A549 (cell line): Measurements from ENCODE around the gene C5orf58.

Experiments
- CBX8 ChIP-seq: fragments of 200-600 bp; sonication (generic); IDR thresholded peaks from 2 replicates; pipeline ENCODE4 v1.6.1; 2016
- CHD2 ChIP-seq: fragments of 150-350 bp; IDR thresholded peaks from 2 replicates; pipeline ENCODE4 v1.6.1; 2014; ENCODE audit warnings: low read length; ENCODE audit not compliant: partially characterized antibody
- E2F6 ChIP-seq: IDR thresholded peaks from 2 replicates; pipeline ENCODE4 v1.6.1; 2012; ENCODE audit warnings: low read depth, borderline replicate concordance
- EP300 ChIP-seq, 2 experiments: fragments of >200 bp; sonication (Bioruptor Twin); formaldehyde crosslinking; IDR thresholded peaks; 2 replicates in 1 of 2; 3 replicates in 1 of 2; pipeline ENCODE4 v1.6.1; 2016 to 2017
- MYC ChIP-seq: IDR thresholded peaks from 2 replicates; pipeline ENCODE4 v1.6.1; 2012; ENCODE audit warnings: mild to moderate bottlenecking, inconsistent platforms, low read length, improper control_type of control experiment, borderline replicate concordance
- PHF8 ChIP-seq: fragments of 200-600 bp; sonication (generic); IDR thresholded peaks from 2 replicates; pipeline ENCODE4 v1.6.1; 2016; ENCODE audit warnings: low read depth, mild to moderate bottlenecking, antibody characterized with exemption, moderate library complexity, borderline replicate concordance
- POLR2A ChIP-seq: IDR thresholded peaks from 2 replicates; pipeline ENCODE4 v1.6.1; 2012; ENCODE audit warnings: mild to moderate bottlenecking, low read length
- POLR2AphosphoS2 ChIP-seq: conservative IDR thresholded peaks from 2 replicates; pipeline ENCODE4 v1.6.1; 2012; ENCODE audit warnings: low read length, improper control_type of control experiment, inconsistent platforms
- RFX5 ChIP-seq: fragments of 450-650 bp; IDR thresholded peaks from 2 replicates; pipeline ENCODE4 v1.7.1; 2014; ENCODE audit warnings: antibody characterized with exemption, mild to moderate bottlenecking, moderate library complexity
- RNF2 ChIP-seq: fragments of 200-600 bp; sonication (generic); IDR thresholded peaks from 2 replicates; pipeline ENCODE4 v1.6.1; 2016; ENCODE audit warnings: low read depth, mild to moderate bottlenecking, antibody characterized with exemption, moderate library complexity, borderline replicate concordance
- TF ChIP-seq, protein P1 (sequence below): fragments of >200 bp; sonication (Bioruptor Twin); formaldehyde crosslinking; IDR thresholded peaks from 3 replicates; pipeline ENCODE4 v1.5.1; 2016
- TF ChIP-seq, protein P2 (sequence below): fragments of 200-600 bp; sonication (generic); IDR thresholded peaks from 2 replicates; pipeline ENCODE4 v1.6.1; 2016; ENCODE audit warnings: antibody characterized with exemption, mild to moderate bottlenecking, moderate library complexity

DNA sequence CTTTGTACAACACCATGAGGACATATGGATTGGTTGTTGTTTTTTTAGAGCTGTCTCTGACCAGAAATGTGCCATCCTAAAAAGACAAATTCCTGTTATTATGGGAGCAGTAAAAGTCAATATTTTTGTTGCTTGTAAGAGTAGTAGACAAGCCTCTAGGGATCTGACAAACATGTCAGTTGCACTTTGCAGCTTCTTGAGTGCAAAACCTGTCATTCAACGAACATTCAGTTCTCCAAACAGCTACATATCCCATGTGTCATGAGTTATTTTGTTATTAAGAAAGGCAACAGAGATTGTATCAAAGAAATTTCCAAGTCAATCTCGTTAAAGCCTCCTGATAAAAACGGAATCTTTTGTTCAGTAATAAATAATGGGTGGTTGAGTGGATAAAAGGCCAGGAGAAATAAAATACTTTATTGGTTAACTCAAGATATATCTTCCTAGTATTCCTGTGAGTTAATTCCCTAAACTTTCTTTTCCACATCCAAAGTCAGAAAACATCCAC, 18.1 kb downstream of the C5orf58 start:
- TF ChIP-seq POLR2A: no peak
- TF ChIP-seq, protein P1, sequence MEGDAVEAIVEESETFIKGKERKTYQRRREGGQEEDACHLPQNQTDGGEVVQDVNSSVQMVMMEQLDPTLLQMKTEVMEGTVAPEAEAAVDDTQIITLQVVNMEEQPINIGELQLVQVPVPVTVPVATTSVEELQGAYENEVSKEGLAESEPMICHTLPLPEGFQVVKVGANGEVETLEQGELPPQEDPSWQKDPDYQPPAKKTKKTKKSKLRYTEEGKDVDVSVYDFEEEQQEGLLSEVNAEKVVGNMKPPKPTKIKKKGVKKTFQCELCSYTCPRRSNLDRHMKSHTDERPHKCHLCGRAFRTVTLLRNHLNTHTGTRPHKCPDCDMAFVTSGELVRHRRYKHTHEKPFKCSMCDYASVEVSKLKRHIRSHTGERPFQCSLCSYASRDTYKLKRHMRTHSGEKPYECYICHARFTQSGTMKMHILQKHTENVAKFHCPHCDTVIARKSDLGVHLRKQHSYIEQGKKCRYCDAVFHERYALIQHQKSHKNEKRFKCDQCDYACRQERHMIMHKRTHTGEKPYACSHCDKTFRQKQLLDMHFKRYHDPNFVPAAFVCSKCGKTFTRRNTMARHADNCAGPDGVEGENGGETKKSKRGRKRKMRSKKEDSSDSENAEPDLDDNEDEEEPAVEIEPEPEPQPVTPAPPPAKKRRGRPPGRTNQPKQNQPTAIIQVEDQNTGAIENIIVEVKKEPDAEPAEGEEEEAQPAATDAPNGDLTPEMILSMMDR: no peak
- no peak for TF ChIP-seq E2F6
- TF ChIP-seq, protein P2, sequence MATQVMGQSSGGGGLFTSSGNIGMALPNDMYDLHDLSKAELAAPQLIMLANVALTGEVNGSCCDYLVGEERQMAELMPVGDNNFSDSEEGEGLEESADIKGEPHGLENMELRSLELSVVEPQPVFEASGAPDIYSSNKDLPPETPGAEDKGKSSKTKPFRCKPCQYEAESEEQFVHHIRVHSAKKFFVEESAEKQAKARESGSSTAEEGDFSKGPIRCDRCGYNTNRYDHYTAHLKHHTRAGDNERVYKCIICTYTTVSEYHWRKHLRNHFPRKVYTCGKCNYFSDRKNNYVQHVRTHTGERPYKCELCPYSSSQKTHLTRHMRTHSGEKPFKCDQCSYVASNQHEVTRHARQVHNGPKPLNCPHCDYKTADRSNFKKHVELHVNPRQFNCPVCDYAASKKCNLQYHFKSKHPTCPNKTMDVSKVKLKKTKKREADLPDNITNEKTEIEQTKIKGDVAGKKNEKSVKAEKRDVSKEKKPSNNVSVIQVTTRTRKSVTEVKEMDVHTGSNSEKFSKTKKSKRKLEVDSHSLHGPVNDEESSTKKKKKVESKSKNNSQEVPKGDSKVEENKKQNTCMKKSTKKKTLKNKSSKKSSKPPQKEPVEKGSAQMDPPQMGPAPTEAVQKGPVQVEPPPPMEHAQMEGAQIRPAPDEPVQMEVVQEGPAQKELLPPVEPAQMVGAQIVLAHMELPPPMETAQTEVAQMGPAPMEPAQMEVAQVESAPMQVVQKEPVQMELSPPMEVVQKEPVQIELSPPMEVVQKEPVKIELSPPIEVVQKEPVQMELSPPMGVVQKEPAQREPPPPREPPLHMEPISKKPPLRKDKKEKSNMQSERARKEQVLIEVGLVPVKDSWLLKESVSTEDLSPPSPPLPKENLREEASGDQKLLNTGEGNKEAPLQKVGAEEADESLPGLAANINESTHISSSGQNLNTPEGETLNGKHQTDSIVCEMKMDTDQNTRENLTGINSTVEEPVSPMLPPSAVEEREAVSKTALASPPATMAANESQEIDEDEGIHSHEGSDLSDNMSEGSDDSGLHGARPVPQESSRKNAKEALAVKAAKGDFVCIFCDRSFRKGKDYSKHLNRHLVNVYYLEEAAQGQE: no peak
- no peak for TF ChIP-seq EP300 (IDR thresholded peaks at IDR 0.05)
- TF ChIP-seq RFX5: no peak
- peak; percentile 86; the same call in 1 of the 2 replicates for TF ChIP-seq CBX8
- peak; percentile 60; the same call in 1 of the 2 replicates for TF ChIP-seq RNF2
- no peak for TF ChIP-seq CHD2
- TF ChIP-seq PHF8: no peak
- TF ChIP-seq MYC: no peak
- TF ChIP-seq POLR2AphosphoS2: no peak
